GM21447 (cell line): ENCODE data around the gene MMP10.

Experiments used
- ATAC-seq: cut with Tn5 transposase; IDR thresholded peaks from one replicate; pipeline ENCODE4 v1.9.1; 2021; ENCODE audit not compliant: unreplicated experiment

The MMP10 gene

DNA sequence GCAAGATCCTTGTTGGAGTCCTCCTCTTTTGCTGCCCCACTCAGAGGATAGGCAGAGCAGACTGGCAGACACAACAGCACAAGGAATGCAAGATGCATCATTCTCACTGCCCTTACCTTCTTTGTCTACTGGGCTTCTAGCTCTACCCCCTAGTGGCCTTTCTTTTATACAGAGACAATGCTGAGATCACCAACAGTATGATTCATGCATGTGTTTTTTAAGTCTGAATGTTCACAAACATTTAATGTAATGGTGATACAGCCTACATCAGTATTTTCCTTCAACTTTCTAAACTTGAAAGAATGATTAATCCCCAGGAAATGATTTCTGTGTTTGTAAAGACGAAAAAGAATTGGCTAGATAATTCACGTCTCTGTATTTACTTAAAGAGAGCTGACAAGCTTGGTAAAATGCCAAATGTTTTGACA is at the start of gene MMP10:
Gene MMP10, minus strand, starts transcription at position 138 of the 428 bp plus-strand sequence. Its CDS starts 37 bp downstream, at position 101.
- ATAC-seq, result no peak

DNA sequence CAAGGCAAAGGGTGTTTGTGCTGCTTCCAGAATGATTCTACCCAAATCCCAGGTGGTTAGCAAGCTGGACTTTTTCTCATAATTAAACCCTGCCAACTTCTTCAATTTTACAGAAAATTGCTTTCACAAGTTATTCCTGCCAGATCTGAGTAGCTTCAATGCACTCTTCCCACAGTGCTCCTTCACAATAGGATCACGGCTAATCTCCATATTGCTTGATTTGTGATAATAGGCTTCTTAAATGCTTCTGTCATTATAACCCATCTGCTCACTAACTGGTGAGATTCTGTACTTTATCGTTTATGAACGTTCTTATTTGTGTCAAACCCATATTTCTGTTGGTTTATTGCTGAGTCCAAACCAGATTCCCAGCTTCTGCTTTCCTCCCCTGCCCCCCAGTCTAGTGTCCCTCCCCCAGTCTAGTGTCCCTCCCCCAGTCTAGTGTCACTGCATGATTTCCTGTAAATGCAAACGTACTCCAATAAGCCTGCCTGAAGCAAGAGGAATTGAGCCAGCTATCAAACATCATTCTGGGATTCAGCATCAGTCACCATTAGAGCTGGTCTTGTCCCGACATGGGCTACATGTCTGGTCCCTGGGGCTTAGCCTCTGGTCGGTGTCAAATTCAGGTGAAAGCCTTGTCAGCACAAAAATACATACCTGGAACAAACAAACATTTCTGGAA is 49.0 kb upstream of the MMP10 start:
- no peak for ATAC-seq

DNA sequence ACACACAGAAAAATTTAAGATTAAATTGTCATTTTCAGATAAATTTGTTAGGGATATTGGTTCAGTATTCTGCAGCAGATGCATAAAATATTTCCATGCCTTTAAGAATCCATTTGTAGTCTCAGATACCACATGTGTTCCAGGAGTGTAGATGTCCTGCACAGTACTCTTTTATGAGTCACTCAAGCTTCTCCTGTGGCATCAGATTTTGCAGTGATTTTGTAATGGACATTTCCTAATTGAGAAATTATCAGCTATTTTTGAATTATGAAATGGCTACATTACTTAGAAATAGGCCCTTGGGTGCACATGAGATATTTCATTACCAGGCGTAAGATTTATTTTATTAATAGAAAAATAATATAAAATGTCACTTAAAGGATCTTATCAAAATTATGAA is 44.1 kb upstream of the MMP10 start:
- no peak for ATAC-seq

DNA sequence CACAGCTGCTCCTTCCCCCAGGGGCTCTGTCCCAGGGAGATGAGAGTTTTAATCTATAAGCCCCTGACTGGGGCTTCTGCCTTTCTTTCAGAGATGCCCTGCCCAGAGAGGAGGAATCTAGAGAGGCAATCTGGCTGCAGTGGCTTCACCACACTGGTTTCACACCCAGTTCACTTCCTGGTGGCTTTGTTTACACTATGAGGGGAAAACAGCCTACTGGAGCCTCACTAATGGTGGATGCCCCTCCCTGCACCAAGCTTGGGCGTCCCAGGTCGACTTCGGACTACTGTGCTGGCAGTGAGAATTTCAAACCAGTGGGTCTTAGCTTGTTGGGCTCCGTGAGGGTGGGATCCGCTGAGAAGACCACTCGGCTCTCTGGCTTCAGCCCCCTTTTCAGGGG is 39.1 kb upstream of the MMP10 start:
- no peak for ATAC-seq

DNA sequence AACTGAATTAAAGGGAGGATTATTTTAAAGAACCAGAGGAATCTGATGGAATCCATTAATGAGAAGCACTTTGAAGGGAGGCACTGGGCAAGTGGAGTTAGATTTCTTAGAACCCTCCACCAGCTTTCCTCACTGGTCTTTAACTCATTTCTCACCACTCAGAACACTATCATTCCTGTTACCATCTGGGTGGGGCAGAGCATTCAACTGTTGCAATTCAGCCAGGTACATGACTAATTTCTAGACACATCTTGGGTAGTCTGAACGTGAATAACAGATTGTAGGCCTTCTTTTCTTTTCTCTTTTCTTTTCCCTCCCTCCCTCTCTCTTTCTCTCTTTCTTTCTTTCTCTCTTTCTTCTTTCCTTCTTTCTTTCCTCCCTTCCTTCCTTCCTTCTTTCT is 33.1 kb upstream of the MMP10 start:
- no peak for ATAC-seq

DNA sequence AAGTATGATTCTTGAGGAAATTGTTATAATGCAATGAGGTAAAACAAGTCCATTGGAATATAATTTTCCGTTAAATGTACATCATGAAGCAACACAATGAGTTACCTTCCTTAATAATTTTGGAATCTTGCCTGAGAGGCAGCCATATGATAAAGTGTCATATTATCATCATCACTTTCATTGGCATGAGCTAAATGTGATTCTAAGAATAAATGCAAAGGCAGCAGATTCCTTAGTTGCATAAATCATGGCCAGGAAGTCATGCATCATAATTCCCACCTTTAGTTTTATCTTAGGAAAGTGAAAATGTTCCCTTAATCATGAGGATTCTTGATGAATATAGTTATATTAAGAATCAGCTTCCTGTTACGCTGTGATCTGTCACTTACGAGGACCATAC is 31.8 kb upstream of the MMP10 start:
- ATAC-seq, result no peak

DNA sequence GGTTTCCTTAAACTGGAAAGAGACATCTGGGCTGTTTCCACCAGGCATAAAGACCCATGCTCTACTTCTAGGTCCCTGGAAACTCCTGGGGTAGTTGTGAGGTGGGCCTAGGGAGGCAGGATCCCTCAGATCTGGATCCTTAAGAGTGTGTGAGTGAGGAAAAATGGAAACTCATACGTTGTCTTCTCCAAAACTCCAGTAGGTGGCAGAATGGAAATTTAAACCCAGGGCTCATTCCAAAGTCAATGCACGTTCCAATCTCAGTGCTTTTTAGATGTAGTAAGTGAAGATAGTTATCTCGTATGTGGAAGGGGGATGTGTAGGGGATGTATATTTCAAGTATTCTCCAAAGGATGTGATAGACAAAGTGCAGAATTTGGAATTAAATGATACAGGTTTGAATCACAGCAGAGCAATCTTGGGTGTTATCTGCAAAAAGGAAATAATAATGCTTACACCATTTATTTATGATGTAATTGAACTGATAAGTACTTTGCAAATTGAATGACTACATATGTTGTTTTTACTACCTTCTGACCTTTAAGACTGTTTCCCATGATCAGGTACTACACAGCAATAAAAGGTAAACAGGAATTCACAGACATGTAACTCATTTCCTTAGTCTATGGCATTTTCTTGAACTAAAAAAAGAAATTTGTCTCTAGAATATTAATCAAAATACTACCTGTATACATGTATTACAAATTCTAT is 30.7 kb upstream of the MMP10 start:
- ATAC-seq, result no peak

DNA sequence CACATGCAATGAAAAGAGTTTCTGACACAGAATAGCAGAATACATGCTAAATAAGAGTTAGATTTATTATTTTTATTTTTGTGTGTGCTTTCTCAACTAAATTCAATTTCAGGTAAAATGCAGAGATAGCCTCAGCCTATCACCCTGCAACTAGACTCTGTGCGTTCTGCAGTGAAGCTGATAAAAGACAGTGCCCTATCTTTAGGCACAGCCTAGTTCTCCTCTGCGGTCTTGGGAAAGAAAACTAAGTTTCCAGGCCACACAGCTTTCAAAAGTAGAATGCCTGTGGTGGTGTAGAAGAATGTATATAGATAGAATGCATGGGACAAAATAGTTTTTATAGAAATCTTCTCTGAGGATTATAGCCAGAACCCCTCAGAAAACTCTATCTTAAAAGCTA is 29.5 kb upstream of the MMP10 start:
- ATAC-seq, result no peak

DNA sequence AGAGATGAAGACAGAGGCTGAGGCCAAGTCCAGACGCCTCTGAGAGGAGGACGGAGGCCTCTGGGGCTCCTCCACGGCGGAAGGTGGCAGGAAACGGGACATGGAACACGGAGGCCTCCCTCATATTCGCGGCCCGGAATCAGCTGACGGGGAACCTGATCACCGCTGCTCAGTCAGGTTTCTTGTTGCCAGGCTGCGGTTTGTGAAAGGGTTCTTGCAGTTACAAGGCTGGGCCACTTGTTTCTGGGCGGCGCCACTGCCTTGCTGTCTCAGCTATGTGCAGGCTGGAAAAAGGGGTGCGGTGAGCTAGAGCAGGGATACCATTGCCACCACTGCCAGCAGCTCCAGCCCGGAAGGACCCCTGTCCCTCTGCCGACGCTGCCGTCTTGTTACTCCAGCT is 27.5 kb upstream of the MMP10 start:
- ATAC-seq, result no peak

DNA sequence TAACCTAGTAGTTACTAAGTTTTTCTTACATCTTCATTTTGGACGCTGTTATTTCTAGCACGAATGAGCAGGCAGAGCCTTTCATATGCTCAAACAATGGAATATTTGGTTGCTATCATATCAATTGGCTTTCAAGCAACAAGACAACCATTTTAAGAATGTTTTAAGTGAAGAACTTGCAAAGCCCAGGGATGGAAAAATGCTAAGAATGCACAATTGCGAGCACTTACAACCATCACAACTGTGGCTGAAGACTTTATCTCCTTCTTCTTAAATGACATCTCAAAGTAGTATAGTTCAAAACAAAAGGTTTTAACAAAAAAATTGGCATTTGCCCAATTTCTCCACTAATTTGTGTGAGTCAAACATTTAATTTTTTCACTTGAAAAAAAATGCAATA is 25.9 kb upstream of the MMP10 start:
- no peak for ATAC-seq

DNA sequence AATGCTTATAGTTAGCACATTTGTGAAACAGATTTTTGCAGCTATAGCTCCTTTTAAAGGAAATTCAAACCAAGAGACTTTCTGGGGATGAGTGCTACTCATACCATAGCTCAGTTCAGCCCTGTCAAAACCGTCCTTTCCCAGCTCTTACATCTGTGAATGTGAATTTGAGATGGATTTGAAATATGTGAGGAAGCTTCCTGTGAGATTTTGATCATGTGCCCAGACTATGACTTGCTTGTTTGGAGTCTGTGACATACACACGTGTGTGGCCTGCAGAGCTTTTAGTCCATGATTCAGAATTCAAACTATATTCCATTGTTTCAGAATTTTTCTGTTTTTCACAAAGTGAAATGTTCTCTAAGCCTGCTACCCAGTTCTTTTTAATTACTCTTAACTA is 21.9 kb upstream of the MMP10 start:
- no peak for ATAC-seq

DNA sequence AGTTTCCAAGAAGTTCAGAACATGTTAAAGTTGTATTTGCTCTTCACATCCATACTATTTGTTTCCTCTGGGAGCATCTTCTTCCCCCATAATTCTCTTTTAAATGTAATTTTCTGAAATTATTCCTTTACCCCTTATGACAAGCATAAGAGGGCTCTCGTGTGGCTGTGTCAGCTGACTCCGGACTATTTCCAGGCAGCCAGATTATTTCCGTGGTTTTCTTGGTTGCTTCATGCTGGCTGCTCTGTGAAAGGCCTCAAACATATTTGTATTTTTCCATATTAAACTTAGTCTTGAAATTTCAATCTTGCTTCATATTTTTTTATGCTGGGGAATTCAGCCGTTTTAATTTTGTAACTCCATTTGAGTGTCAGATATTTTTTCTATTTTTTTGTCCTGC is 20.3 kb upstream of the MMP10 start:
- ATAC-seq, result no peak

DNA sequence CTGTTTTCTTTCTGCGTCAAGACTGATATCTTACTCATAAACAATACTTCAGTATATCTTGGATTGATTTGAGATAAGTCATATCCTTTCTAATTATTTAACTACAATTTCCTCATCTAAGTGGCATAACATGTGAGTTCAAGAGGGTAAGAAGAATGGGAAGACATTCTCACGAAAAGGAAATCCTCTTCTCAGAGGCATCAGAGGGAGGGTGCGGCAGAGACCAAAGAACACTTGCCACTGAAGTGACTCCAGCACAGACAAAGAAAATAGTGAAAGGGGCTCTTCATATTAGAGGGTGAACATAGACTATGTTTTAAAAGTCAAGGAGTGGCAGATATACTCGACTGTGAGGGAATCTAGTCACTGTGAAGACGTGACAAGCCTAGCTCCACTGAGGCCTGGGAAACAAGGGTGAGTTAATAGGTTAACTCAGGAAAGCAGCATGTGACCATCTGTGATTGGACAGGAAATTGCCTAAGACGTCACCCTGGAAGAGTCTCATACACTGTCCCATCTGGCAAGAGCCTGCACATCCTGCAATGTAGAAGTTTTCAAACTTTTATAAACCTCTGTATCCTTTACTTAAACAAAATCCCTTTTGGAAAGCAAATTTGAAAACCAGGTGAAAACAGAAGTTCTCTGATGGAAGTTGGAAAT is 19.4 kb upstream of the MMP10 start:
- no peak for ATAC-seq

DNA sequence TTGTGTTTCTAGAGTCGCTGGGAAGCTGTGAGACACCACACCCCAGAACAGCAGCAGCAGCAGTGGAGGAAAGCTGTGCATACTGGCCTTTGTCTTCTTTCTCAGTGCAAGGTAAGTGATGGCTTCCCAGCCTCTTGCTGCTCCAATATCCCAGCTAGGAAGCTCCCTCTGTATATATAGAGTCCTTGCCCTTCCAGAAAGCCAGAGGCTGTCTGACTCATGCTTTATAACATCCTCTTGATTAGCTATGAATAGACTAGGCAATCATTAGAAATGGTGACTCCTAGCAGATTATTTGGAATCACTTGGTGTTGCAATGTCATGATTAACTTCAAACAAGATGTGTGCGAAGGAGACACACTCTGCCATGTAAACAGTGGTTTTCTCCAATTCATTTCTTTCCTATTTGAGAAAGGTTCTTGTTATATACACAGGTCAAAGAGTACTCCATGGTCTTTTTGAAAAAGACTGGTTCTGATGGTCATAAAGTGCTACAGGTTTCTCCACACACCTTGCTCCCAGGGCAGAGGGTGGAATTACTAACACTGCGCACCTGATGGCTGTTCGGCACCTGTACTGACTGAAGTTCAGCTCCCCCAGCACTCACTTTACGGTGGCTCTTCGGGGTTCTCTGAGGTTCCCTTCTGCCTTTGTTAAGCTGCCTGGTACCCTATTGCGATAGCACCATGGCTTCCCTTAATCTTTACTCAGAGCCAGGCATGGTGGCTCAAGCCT is 17.8 kb upstream of the MMP10 start, which contains the start of gene MMP1:
Gene MMP1, minus strand, starts transcription at position 149 of the 735 bp plus-strand sequence. Its CDS starts 68 bp downstream, at position 81.
- no peak for ATAC-seq

DNA sequence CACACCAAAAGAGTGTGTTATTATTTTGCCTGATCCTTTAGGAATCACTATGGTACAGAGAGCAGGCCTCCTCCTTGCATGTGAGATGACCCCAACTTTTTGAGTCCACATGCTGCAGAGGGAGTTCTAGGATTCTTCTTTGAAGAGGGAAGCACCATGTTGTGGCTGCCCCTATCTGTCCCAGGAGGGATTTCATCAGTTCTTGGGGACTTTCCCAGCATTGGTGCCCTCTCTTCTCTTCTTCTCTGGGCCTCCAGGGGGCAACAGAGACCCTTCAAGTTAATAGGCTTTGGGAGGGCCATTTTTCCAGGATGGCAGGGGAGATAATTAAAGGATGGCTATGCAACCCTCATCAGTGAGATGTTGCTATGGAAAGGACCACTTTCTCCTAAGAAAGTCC is 14.0 kb upstream of the MMP10 start:
- ATAC-seq, result peak; percentile 99

DNA sequence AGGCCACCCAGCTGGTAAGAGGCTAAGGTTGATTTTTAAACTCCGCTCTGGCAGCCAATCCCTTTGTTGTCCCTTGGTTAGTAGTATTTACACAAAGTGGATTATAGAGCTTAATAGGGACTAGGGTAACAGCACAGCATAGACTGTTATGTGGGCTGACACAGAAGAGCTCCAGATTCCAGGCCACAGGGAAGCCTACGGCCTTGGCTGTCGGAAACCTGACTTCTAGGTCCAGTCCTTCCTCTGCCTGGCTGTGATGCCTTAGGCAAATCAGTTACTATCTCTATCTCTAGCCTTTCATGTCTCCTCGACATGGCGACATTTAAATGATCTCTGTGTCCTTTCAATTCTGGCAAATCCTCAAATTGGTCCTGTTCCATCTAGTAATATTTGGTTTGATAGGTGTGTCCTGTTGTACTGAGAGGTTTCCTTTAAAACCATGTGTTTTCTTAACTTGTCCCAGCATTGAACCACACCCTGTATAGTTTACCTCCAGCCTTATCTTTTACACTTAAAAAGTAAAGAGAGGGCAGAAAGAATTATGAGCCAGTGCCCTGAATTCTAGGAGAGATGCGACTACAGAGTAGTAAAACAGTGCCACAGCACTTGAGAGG is 13.4 kb upstream of the MMP10 start:
- ATAC-seq, result no peak

DNA sequence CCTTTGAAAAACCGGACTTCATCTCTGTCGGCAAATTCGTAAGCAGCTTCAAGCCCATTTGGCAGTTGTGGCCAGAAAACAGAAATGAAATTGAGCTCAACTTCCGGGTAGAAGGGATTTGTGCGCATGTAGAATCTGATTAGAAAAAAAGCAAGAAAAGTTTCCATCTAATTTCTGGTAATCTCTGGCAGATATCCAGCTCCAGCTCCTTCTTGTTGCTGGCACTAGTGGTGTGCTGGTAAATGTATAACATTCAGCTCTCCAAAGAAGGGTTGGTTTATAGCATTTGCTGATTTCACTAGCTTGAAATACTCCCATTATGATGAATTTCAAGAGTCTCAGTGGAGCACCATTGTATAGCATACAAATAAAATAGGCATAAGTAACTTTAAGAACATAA is 12.2 kb upstream of the MMP10 start:
- no peak for ATAC-seq

DNA sequence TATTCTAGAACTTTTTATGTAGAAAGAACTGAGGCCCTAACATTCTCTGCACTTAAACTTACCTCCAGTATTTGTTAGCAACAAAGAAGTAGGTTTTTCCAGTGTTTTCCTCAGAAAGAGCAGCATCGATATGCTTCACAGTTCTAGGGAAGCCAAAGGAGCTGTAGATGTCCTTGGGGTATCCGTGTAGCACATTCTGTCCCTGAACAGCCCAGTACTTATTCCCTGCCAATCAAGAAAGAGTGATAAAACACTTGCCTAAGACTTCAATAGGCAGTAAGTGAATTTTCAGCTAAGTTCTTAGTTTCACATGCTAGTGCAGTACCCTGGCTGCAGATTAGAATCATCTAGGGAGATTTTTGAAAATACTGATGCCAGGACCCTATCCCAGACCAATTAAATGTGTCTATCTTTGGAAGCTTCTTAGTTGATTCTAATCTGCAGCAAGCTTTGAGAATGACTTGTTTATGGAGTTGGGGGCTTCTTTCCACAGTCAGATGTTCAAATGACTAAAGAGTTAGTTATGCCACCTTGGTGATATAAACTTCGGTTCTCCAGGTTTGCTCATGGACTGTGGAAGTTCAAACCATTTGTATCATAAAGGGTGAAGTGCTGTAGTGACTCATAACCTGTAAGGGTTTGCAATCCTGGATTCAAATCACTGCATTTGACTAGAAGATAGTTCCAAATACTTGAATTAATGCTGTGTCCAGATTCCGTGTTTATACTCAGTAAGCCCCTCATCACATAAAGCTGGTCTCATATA is 11.0 kb upstream of the MMP10 start:
- no peak for ATAC-seq

DNA sequence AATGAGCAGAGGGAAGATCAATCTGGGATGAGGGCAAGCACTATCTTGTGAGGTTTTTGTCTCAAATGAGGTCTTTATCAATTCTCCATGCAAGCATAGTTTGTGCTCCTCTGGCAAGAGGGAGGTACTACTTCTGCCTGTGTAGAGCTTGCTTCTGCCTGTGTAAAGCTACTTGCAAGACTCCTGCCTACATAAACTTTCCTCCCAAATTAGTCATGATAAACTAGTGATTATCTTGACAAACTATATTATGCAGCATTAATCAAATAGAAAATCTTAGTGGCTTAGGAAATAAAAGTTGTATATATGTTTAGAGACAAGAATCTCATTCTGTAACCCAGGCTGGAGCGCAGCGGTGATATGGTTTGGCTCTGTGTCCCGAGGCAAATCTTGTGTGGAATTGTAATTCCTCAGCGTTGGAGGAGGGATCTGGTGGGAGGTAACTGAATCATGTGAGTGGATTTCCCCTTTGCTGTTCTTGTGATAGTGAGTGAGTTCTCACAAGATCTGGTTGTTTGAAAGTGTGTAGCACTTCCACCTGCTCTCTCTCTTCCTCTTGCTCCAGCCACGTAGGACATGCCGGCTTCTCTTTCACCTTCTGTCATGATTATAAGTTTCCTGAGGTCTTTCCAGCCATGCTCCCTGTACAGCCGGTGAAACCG is 8.0 kb upstream of the MMP10 start:
- ATAC-seq, result no peak

DNA sequence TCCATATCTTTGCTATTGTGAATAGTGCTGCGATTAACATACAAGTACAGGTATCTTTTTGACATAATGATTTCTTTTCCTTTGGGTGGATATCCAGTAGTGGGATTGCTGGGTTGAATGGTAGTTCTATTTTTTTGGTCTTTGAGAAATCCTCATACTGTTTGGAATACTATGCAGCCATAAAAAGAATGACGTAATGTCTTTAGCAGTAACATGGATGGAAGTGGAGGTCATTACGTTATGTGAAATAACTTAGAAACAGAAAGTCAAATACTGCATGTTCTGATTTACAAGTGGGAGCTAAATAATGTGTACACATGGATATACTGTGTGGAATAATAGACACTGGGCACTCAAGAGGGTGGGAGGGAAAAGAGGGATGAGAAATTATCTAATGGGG is 4.0 kb upstream of the MMP10 start:
- no peak for ATAC-seq
